Right lobe of liver (tissue), 6 donors: ENCODE results near the gene PAX5. TPM values are rescaled to one million over a fixed set of nuclear protein-coding genes. Genes with fewer than 3 reads are reported as not detected.

Source experiments
- ATAC-seq, 4 donors: fragments of 200-7000 bp; cut with Tn5 transposase; one replicate each; pipeline ENCODE4 v1.9.1; 2020; ENCODE audit warnings: mild to moderate bottlenecking in 4 of 4, moderate library complexity in 4 of 4
- DNase-seq, 3 donors: peaks; one replicate each; pipeline ENCODE4 v3.0.0-alpha.2; 2020
- H3K27ac ChIP-seq, 3 donors: fragments of 200-600 bp; one replicate each; pipeline ENCODE4 v1.8.0; 2022
- H3K27me3 ChIP-seq, 2 donors: fragments of 200-600 bp; one replicate each; pipeline ENCODE4 v1.8.0; 2022
- H3K36me3 ChIP-seq, 4 donors: fragments of 200-600 bp; sonication (generic) in 1 of 4; one replicate each; pipeline versions ENCODE4 v1.5.1 to v1.8.0; 2017 to 2022; ENCODE audit warnings: control low read depth in 1 of 4
- H3K4me1 ChIP-seq, 4 donors: fragments of 200-600 bp; sonication (generic) in 1 of 4; one replicate each; pipeline versions ENCODE4 v1.5.1 to v1.8.0; 2017 to 2022; ENCODE audit warnings: control low read depth in 1 of 4
- H3K4me3 ChIP-seq, 3 donors: fragments of 200-600 bp; one replicate each; pipeline ENCODE4 v1.8.0; 2022
- H3K9me3 ChIP-seq, 4 donors: fragments of 200-600 bp; sonication (generic) in 1 of 4; one replicate each; pipeline versions ENCODE4 v1.5.1 to v1.8.0; 2017 to 2022; ENCODE audit warnings: control low read depth in 1 of 4
- CTCF ChIP-seq, 4 donors: fragments of 200-600 bp in 3 of 4; fragments of 450-650 bp in 1 of 4; IDR thresholded peaks; one replicate each; pipeline versions ENCODE4 v1.5.1 to v1.8.0; 2016 to 2022; ENCODE audit warnings: antibody characterized with exemption in 4 of 4, mild to moderate bottlenecking in 2 of 4
- POLR2A ChIP-seq: fragments of 450-650 bp; IDR thresholded peaks from one replicate; pipeline ENCODE4 v1.6.1; 2017; ENCODE audit warnings: antibody characterized with exemption, mild to moderate bottlenecking
- WGBS: methylation state at CpG from one replicate; pipeline ENCODE4 v1.1.6; 2018; ENCODE audit warnings: low coverage, low lambda C conversion rate; ENCODE audit not compliant: insufficient coverage; ENCODE audit errors: missing lambda C conversion rate; 5-methylcytosine and 5-hydroxymethylcytosine counted together
- intact Hi-C, 2 donors: fragments of 100-400 bp; cut with DNase I; formaldehyde crosslinking; loops; one replicate each; pipeline versions ENCODE4 v1.11.2 to v1.14.1; 2022
- total RNA-seq, 6 experiments: library from RNA; depleted of rRNA in 2 of 6; stranded (reverse); fragments of >200 nt in 2 of 6; fragmentation: NEBNext Ultra II Directional in 3 of 6; extraction: Animal tissue kit (Norgen Biotek cat#: 25700) in 3 of 6; gene quantifications; one replicate each; pipeline versions ENCODE4 v1.1.0 to v1.2.4, GENCODE V29; 2016 to 2023
- donor health status: DM: no; HTN: yes; CAD: no.
- donor health status: DM: no; HTN: no; CAD: no.
- donor health status: DM: no; HTN: no; CAD: no.
- donor health status: DM: no; HTN: yes; CAD: no.
- donor health status: DM: no; HTN: yes; CAD: no.

PAX5 gene
- total RNA-seq, 6 experiments from 2014 or later, result 0.12 to 0.18 TPM; not detected in 4

GRCh38 chr9:36816371-36816770 lies 217.7 kb downstream of the PAX5 start:
- Histone ChIP-seq H3K4me3 (no peak overlapping the region), H3K27me3 (no peaks in the 10 kb centered on the region), H3K4me1 (no peaks in the 10 kb centered on the region), H3K27ac (no peak overlapping the region), H3K36me3 (no peaks in the 10 kb centered on the region), H3K9me3 (no peaks in the 10 kb centered on the region)
- WGBS, result 94% methylated on average over 3 of the region's 3 CpGs
- intact Hi-C loops, result no loop called here
- ATAC-seq, result no peak
- TF ChIP-seq POLR2A (no peak), CTCF (IDR thresholded peaks at IDR 0.05) (no peak)
- no peak for DNase-seq

GRCh38 chr9:36815566-36816348 lies 218.3 kb downstream of the PAX5 start:
- TF ChIP-seq CTCF (IDR thresholded peaks at IDR 0.05) (no peak), POLR2A (no peak)
- H3K27ac ChIP-seq, result no peak overlapping the region
- intact Hi-C loops, result no loop called here
- DNase-seq (peak in 1 of 3 donors; percentile 12), ATAC-seq (peak in 2 of 4 donors; percentile 20 to 31)
- no peaks in the 10 kb centered on the region for H3K9me3 ChIP-seq
- WGBS, result 88% methylated on average over 5 of the region's 7 CpGs
- no peak overlapping the region for H3K4me3 ChIP-seq
- H3K27me3 ChIP-seq, result no peaks in the 10 kb centered on the region
- no peaks in the 10 kb centered on the region for H3K4me1 ChIP-seq
- no peaks in the 10 kb centered on the region for H3K36me3 ChIP-seq

GRCh38 chr9:36815023-36815422 lies 219.0 kb downstream of the PAX5 start:
- Histone ChIP-seq H3K27me3 (no peaks in the 10 kb centered on the region), H3K9me3 (no peaks in the 10 kb centered on the region), H3K4me1 (no peaks in the 10 kb centered on the region), H3K4me3 (no peak overlapping the region), H3K27ac (no peak overlapping the region), H3K36me3 (no peaks in the 10 kb centered on the region)
- DNase-seq (no peak), ATAC-seq (no peak)
- WGBS, result 86% methylated on average over 3 of the region's 3 CpGs
- intact Hi-C loops, result no loop called here
- TF ChIP-seq CTCF (IDR thresholded peaks at IDR 0.05) (no peak), POLR2A (no peak)

GRCh38 chr9:36813154-36813553 lies 220.9 kb downstream of the PAX5 start:
- intact Hi-C loops, result no loop called here
- Histone ChIP-seq H3K36me3 (no peaks in the 10 kb centered on the region), H3K27ac (no peak overlapping the region), H3K4me1 (no peaks in the 10 kb centered on the region), H3K9me3 (no peaks in the 10 kb centered on the region), H3K27me3 (no peaks in the 10 kb centered on the region), H3K4me3 (no peak overlapping the region)
- no peak for TF ChIP-seq POLR2A
- TF ChIP-seq CTCF (IDR thresholded peaks at IDR 0.05), result no peak
- 53% methylated on average over 10 of the region's 10 CpGs for WGBS
- peak; percentile 79 to 90 (median 88) for ATAC-seq
- DNase-seq, result peak in 1 of 3 donors; percentile 76
